A549 (cell line): ENCODE measurements around the gene KLRF1.

Experiments used
- CTCF ChIP-seq: fragments of >200 bp; sonication (Bioruptor Twin); formaldehyde crosslinking; IDR thresholded peaks from 3 replicates; pipeline ENCODE4 v1.5.1; 2016
- ELK1 ChIP-seq: fragments of 150-350 bp; IDR thresholded peaks from 2 replicates; pipeline ENCODE4 v1.6.1; 2014; ENCODE audit warnings: low read depth, mild to moderate bottlenecking, low read length
- KDM1A ChIP-seq: fragments of 200-600 bp; sonication (generic); IDR thresholded peaks from 2 replicates; pipeline ENCODE4 v1.6.1; 2016; ENCODE audit warnings: low read depth, mild to moderate bottlenecking
- MYC ChIP-seq: IDR thresholded peaks from 2 replicates; pipeline ENCODE4 v1.6.1; 2012; ENCODE audit warnings: mild to moderate bottlenecking, inconsistent platforms, low read length, improper control_type of control experiment, borderline replicate concordance
- POLR2A ChIP-seq: IDR thresholded peaks from 2 replicates; pipeline ENCODE4 v1.6.1; 2012; ENCODE audit warnings: mild to moderate bottlenecking, low read length
- RNF2 ChIP-seq: fragments of 200-600 bp; sonication (generic); IDR thresholded peaks from 2 replicates; pipeline ENCODE4 v1.6.1; 2016; ENCODE audit warnings: low read depth, mild to moderate bottlenecking, antibody characterized with exemption, moderate library complexity, borderline replicate concordance
- TF ChIP-seq, protein P1 (sequence below): fragments of 450-650 bp; IDR thresholded peaks from 2 replicates; pipeline ENCODE4 v1.6.1; 2014; ENCODE audit warnings: antibody characterized with exemption
- TF ChIP-seq, protein P2 (sequence below): IDR thresholded peaks from 2 replicates; pipeline ENCODE4 v1.6.1; 2012

GRCh38 chr12:9827209-9827888 lies at the start of gene KLRF1:
- TF ChIP-seq, protein P1, sequence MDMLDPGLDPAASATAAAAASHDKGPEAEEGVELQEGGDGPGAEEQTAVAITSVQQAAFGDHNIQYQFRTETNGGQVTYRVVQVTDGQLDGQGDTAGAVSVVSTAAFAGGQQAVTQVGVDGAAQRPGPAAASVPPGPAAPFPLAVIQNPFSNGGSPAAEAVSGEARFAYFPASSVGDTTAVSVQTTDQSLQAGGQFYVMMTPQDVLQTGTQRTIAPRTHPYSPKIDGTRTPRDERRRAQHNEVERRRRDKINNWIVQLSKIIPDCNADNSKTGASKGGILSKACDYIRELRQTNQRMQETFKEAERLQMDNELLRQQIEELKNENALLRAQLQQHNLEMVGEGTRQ, result no peak
- TF ChIP-seq ELK1 (no peak), CTCF (no peak), KDM1A (no peak), MYC (no peak), POLR2A (no peak), RNF2 (no peak)
- TF ChIP-seq, protein P2, sequence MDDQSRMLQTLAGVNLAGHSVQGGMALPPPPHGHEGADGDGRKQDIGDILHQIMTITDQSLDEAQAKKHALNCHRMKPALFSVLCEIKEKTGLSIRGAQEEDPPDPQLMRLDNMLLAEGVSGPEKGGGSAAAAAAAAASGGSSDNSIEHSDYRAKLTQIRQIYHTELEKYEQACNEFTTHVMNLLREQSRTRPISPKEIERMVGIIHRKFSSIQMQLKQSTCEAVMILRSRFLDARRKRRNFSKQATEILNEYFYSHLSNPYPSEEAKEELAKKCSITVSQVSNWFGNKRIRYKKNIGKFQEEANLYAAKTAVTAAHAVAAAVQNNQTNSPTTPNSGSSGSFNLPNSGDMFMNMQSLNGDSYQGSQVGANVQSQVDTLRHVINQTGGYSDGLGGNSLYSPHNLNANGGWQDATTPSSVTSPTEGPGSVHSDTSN, result no peak
